SU-DHL-6 (cell line): ENCODE measurements around the gene PCK2.

Source experiments
- EZH2phosphoT487 ChIP-seq: fragments of 200-600 bp; sonication (generic), shearing (Covaris generic); conservative IDR thresholded peaks from 2 replicates; pipeline ENCODE4 v1.6.1; 2018; ENCODE audit warnings: mild to moderate bottlenecking, antibody characterized with exemption, low read length, moderate library complexity, mixed read lengths
- TF ChIP-seq, protein P1 (sequence below): fragments of 200-600 bp; sonication (generic); IDR thresholded peaks from one replicate; pipeline ENCODE4 v1.5.1; 2017; ENCODE audit warnings: antibody characterized with exemption, mild to moderate bottlenecking, low read length, moderate library complexity; ENCODE audit not compliant: insufficient read depth, poor library complexity, severe bottlenecking

DNA sequence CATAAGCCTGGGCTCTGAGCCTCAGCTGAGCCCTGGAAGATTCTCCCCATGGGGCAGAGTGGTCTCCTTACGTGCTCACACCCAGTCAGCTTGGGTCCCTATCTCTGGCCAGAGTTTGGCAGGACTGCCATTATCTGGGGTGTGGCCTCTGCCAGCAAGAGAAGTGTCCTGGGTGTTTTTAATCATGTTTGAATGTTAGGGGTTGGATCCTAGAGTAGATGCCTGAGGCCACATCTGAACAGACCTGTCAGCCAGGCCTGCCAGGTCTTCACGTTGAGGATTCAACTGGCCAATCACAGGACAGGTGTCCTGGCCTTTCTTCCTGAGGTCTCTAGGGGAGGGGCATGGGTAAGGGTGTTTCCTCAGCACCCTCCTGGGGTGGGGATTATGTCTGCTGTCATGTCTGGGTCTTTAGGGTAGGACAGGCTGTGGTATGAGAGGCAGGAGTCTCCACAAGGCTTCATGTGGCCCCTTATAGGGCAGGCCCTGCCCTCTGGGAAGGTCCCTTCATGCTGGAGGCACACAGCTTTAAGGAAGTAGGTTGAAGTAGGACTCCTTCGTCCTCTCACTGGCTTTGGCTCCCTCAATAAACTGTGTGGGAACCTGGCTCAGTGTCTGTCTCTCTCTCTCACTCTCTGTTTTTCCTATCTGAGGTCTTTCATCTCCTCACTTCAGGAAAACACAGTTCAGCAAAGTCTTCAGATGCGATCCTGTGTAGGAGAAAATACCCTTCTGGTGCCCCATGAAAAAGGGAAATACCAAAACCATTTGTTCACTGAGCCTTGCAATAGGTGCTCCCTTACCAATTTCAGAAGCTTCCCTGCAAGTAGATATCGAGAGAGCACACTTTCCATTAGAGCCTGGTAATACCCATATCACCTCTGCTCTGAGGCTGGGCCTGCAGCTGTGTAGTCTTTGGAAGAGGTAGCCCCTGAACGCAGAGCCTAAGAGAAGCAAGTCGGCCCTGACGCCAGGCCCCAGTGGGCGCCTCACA is 29.6 kb downstream of the PCK2 start:
- TF ChIP-seq, protein P1, sequence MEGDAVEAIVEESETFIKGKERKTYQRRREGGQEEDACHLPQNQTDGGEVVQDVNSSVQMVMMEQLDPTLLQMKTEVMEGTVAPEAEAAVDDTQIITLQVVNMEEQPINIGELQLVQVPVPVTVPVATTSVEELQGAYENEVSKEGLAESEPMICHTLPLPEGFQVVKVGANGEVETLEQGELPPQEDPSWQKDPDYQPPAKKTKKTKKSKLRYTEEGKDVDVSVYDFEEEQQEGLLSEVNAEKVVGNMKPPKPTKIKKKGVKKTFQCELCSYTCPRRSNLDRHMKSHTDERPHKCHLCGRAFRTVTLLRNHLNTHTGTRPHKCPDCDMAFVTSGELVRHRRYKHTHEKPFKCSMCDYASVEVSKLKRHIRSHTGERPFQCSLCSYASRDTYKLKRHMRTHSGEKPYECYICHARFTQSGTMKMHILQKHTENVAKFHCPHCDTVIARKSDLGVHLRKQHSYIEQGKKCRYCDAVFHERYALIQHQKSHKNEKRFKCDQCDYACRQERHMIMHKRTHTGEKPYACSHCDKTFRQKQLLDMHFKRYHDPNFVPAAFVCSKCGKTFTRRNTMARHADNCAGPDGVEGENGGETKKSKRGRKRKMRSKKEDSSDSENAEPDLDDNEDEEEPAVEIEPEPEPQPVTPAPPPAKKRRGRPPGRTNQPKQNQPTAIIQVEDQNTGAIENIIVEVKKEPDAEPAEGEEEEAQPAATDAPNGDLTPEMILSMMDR: no peak
- no peak for TF ChIP-seq EZH2phosphoT487
